HepG2 (cell line): ENCODE results near the gene ALDH3A2. TPM values are rescaled to one million over a fixed set of nuclear protein-coding genes. Genes with fewer than 3 reads are reported as not detected.
A peak's percentile ranks its signal among the peaks of the same experiment; 100 is the strongest.

Experiments used
- CREB1 ChIP-seq, 2 experiments: fragments of 450-650 bp in 1 of 2; IDR thresholded peaks; 2 replicates each; pipeline ENCODE4 v1.6.1; 2016 to 2017; ENCODE audit warnings: control low read depth in 1 of 2, mild to moderate bottlenecking in 1 of 2, missing compliant biosample characterization in 1 of 2, missing genetic modification characterization in 1 of 2
- PCBP2 ChIP-seq: fragments of 200-400 bp; formaldehyde crosslinking; optimal IDR thresholded peaks from 2 replicates; pipeline ENCODE3; 2018; ENCODE audit warnings: low read length, low read depth; ENCODE audit not compliant: poor library complexity, severe bottlenecking
- PHB2 ChIP-seq: fragments of 450-650 bp; IDR thresholded peaks from 2 replicates; pipeline ENCODE4 v1.6.1; 2018; ENCODE audit not compliant: partially characterized antibody
- RCOR2 ChIP-seq: IDR thresholded peaks from 2 replicates; pipeline ENCODE4 v1.6.1; 2016; ENCODE audit warnings: missing biosample characterization, missing genetic modification reagents
- SOX5 ChIP-seq: IDR thresholded peaks from 2 replicates; pipeline ENCODE4 v1.6.1; 2016; ENCODE audit warnings: borderline replicate concordance
- SP140L ChIP-seq: sonication (generic); formaldehyde crosslinking; IDR thresholded peaks from 2 replicates; pipeline ENCODE4 v1.4.0; 2020; ENCODE audit warnings: missing genetic modification reagents, borderline replicate concordance
- TCF7 ChIP-seq: sonication (generic); IDR thresholded peaks from 2 replicates; pipeline ENCODE4 v1.6.1; 2016; ENCODE audit warnings: antibody characterized with exemption, low read depth
- ZBTB38 ChIP-seq: sonication (generic); formaldehyde crosslinking; IDR thresholded peaks from 2 replicates; pipeline ENCODE4 v1.5.1; 2020; ENCODE audit warnings: mild to moderate bottlenecking, missing genetic modification reagents
- ZFP36 ChIP-seq: fragments of 150-350 bp; IDR thresholded peaks from 2 replicates; pipeline ENCODE4 v1.6.1; 2018; ENCODE audit warnings: borderline replicate concordance, low read length, low read depth; ENCODE audit not compliant: partially characterized antibody
- ZMYM3 ChIP-seq: sonication (generic); formaldehyde crosslinking; IDR thresholded peaks from 2 replicates; pipeline ENCODE4 v1.5.1; 2020; ENCODE audit warnings: mild to moderate bottlenecking, missing genetic modification reagents
- ZNF264 ChIP-seq: sonication (generic); formaldehyde crosslinking; IDR thresholded peaks from 2 replicates; pipeline ENCODE4 v1.4.0; 2020; ENCODE audit warnings: missing genetic modification reagents
- ZNF367 ChIP-seq: sonication (generic); formaldehyde crosslinking; IDR thresholded peaks from 2 replicates; pipeline ENCODE4 v1.4.0; 2020; ENCODE audit warnings: missing genetic modification reagents, borderline replicate concordance
- ZNF496 ChIP-seq: sonication (generic); formaldehyde crosslinking; IDR thresholded peaks from 2 replicates; pipeline ENCODE4 v1.8.1; 2023; ENCODE audit warnings: mild to moderate bottlenecking, moderate library complexity, missing genetic modification reagents; ENCODE audit not compliant: insufficient replicate concordance
- ZNF629 ChIP-seq: sonication (generic); formaldehyde crosslinking; conservative IDR thresholded peaks from 2 replicates; pipeline ENCODE4 v1.5.0; 2020; ENCODE audit warnings: missing genetic modification reagents
- ZNF761 ChIP-seq: sonication (generic); formaldehyde crosslinking; conservative IDR thresholded peaks from 2 replicates; pipeline ENCODE4 v1.4.0; 2020; ENCODE audit warnings: mild to moderate bottlenecking, missing genetic modification reagents
- ZNF777 ChIP-seq: sonication (generic); formaldehyde crosslinking; IDR thresholded peaks from 2 replicates; pipeline ENCODE4 v1.4.0; 2020; ENCODE audit warnings: missing genetic modification reagents
- ZNF83 ChIP-seq: sonication (generic); formaldehyde crosslinking; IDR thresholded peaks from 2 replicates; pipeline ENCODE4 v1.4.0; 2020; ENCODE audit warnings: missing genetic modification reagents, mild to moderate bottlenecking, borderline replicate concordance
- polyA plus RNA-seq, 8 experiments: library from polyadenylated mRNA; depleted of rRNA in 3 of 8; stranded (reverse) in 7 of 8; unstranded in 1 of 8; fragments of >200 nt; fragmentation: Illumina TruSeq in 4 of 8; extraction: Trizol in 4 of 8; gene quantifications; 2 replicates each; pipeline versions ENCODE4 v1.2.1 to v1.2.3, GENCODE V29; 2011 to 2016; ENCODE audit warnings: low read depth in 4 of 8, missing spikeins in 1 of 8, mixed read lengths in 1 of 8; ENCODE audit not compliant: insufficient read depth in 1 of 8
- total RNA-seq, 5 experiments: library from RNA; depleted of rRNA; stranded (reverse); fragments of >200 nt; fragmentation: Illumina TruSeq; extraction: Trizol; gene quantifications; 2 replicates each; pipeline ENCODE4 v1.2.3, GENCODE V29; 2016; ENCODE audit warnings: low read depth in 1 of 5
- TF ChIP-seq, protein P1 (sequence below): sonication (generic); formaldehyde crosslinking; IDR thresholded peaks from 2 replicates; pipeline ENCODE4 v1.4.0; 2020; ENCODE audit warnings: missing genetic modification reagents, borderline replicate concordance
- TF ChIP-seq, protein P2 (sequence below): IDR thresholded peaks from 2 replicates; pipeline ENCODE4 v1.6.1; 2016; ENCODE audit warnings: missing compliant biosample characterization, missing genetic modification reagents, borderline replicate concordance
- TF ChIP-seq, protein P3 (sequence below): sonication (generic); formaldehyde crosslinking; IDR thresholded peaks from 2 replicates; pipeline ENCODE4 v1.5.0; 2020; ENCODE audit warnings: missing genetic modification reagents
- TF ChIP-seq, protein P4 (sequence below): sonication (generic); formaldehyde crosslinking; IDR thresholded peaks from 2 replicates; pipeline ENCODE4 v1.5.1; 2020; ENCODE audit warnings: mild to moderate bottlenecking, missing genetic modification reagents, moderate library complexity
- TF ChIP-seq, protein P5 (sequence below): conservative IDR thresholded peaks from 2 replicates; pipeline ENCODE4 v1.6.1; 2018; ENCODE audit warnings: missing genetic modification reagents

ALDH3A2 gene
- total and polyA plus RNA-seq, 2 of the 13 experiments (the other 11 are each of a cell fraction or from before 2014, with no cell fraction given), result 80.8 to 180 TPM

DNA sequence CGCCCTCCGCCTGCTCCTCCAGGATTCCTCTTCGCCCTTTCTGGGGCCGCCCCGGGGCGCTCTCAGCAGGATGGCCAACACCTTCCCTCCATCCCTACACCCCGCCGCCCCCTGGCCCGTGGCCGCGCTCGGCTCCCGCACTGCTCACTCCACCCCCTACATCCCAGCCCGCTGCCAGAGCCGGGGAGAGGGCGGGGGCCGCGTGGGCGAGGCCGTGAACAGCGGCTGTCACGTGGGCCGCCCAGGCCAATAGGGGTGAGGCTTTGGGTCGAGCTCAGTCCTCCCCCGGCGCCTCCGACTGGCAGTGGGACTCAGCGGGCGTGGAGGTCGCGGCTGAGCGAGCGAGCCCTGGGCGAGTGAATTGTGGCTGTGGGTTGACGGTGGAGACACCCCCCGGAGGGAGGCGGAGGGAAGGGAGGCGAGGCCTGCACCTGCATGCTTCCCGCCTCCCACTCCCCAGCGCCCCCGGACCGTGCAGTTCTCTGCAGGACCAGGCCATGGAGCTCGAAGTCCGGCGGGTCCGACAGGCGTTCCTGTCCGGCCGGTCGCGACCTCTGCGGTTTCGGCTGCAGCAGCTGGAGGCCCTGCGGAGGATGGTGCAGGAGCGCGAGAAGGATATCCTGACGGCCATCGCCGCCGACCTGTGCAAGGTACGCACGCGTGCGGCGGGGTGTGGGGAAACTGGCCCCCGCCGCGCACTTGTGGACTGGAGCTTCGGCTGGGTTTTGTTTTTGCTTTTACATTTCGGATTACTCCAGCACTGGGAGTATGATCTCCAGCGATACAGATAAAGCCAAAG lies at the start of gene ALDH3A2 (continued):
- TF ChIP-seq, protein P1, sequence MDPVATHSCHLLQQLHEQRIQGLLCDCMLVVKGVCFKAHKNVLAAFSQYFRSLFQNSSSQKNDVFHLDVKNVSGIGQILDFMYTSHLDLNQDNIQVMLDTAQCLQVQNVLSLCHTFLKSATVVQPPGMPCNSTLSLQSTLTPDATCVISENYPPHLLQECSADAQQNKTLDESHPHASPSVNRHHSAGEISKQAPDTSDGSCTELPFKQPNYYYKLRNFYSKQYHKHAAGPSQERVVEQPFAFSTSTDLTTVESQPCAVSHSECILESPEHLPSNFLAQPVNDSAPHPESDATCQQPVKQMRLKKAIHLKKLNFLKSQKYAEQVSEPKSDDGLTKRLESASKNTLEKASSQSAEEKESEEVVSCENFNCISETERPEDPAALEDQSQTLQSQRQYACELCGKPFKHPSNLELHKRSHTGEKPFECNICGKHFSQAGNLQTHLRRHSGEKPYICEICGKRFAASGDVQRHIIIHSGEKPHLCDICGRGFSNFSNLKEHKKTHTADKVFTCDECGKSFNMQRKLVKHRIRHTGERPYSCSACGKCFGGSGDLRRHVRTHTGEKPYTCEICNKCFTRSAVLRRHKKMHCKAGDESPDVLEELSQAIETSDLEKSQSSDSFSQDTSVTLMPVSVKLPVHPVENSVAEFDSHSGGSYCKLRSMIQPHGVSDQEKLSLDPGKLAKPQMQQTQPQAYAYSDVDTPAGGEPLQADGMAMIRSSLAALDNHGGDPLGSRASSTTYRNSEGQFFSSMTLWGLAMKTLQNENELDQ (CRISPR knock-in tag), result no peak; the same call in 1 of the 2 replicates
- TF ChIP-seq ZNF777 (peak; percentile 66), ZNF83 (CRISPR knock-in tag) (peak; percentile 60; the same call in 1 of the 2 replicates), PCBP2 (no peak), ZNF367 (no peak; the same call in 1 of the 2 replicates), ZBTB38 (CRISPR knock-in tag) (peak; percentile 86; the same call in 1 of the 2 replicates), PHB2 (no peak), ZNF761 (CRISPR knock-in tag) (no peak), SOX5 (CRISPR knock-in tag) (peak; percentile 68; the same call in 1 of the 2 replicates), ZNF264 (CRISPR knock-in tag) (peak; percentile 96), ZNF629 (CRISPR knock-in tag) (peak; percentile 67), ZFP36 (no peak), SP140L (CRISPR knock-in tag) (no peak), ZMYM3 (CRISPR knock-in tag) (peak; percentile 81; the same call in 1 of the 2 replicates), ZNF496 (CRISPR knock-in tag) (no peak), TCF7 (no peak; the same call in 1 of the 2 replicates), CREB1 (IDR thresholded peaks at IDR 0.05) (no peak), CREB1 (CRISPR knock-in tag; IDR thresholded peaks at IDR 0.05) (no peak), RCOR2 (CRISPR knock-in tag) (peak; percentile 76; the same call in 1 of the 2 replicates)
- TF ChIP-seq, protein P2, sequence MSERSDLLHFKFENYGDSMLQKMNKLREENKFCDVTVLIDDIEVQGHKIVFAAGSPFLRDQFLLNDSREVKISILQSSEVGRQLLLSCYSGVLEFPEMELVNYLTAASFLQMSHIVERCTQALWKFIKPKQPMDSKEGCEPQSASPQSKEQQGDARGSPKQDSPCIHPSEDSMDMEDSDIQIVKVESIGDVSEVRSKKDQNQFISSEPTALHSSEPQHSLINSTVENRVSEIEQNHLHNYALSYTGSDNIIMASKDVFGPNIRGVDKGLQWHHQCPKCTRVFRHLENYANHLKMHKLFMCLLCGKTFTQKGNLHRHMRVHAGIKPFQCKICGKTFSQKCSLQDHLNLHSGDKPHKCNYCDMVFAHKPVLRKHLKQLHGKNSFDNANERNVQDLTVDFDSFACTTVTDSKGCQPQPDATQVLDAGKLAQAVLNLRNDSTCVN (CRISPR knock-in tag), result peak; percentile 78
- TF ChIP-seq, protein P3, sequence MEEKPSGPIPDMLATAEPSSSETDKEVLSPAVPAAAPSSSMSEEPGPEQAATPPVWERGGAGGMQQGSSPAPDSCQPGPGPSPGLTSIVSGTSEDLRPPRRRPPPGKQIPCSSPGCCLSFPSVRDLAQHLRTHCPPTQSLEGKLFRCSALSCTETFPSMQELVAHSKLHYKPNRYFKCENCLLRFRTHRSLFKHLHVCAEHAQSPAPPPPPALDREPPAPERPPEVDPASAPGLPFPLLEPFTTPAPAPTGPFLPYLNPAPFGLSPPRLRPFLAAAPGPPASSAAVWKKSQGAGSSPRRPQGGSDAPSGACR (CRISPR knock-in tag), result peak; percentile 86; the same call in 1 of the 2 replicates
- TF ChIP-seq, protein P4, sequence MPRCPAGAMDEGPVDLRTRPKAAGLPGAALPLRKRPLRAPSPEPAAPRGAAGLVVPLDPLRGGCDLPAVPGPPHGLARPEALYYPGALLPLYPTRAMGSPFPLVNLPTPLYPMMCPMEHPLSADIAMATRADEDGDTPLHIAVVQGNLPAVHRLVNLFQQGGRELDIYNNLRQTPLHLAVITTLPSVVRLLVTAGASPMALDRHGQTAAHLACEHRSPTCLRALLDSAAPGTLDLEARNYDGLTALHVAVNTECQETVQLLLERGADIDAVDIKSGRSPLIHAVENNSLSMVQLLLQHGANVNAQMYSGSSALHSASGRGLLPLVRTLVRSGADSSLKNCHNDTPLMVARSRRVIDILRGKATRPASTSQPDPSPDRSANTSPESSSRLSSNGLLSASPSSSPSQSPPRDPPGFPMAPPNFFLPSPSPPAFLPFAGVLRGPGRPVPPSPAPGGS, result peak; percentile 66
- TF ChIP-seq, protein P5, sequence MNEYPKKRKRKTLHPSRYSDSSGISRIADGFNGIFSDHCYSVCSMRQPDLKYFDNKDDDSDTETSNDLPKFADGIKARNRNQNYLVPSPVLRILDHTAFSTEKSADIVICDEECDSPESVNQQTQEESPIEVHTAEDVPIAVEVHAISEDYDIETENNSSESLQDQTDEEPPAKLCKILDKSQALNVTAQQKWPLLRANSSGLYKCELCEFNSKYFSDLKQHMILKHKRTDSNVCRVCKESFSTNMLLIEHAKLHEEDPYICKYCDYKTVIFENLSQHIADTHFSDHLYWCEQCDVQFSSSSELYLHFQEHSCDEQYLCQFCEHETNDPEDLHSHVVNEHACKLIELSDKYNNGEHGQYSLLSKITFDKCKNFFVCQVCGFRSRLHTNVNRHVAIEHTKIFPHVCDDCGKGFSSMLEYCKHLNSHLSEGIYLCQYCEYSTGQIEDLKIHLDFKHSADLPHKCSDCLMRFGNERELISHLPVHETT (CRISPR knock-in tag), result peak; percentile 88
